ENCODE results near the gene SCLT1.

Gene SCLT1

DNA sequence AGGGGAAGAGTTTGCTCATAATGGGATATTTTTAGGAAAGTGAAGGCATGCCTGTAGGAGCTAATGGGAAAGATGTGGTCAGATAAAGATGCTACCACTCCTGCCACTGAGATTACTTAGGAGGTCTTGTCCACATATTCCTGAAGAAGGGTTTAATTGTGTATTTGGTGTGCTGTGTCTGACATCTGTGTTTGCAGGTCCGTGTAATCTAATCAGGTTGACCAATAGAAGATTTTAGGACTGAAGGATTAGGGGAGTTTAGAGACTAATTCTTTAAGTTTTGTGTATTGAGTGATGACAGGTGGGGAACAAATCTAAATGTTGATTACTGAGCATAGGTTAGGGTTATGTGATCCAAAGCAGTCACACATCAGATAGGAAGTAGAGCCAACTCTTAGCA lies 226.6 kb downstream of the SCLT1 start:
- DNase-seq = no peak

GRCh38 chr4:128866269-128866668 lies 227.1 kb downstream of the SCLT1 start:
- DNase-seq = no peak

DNA sequence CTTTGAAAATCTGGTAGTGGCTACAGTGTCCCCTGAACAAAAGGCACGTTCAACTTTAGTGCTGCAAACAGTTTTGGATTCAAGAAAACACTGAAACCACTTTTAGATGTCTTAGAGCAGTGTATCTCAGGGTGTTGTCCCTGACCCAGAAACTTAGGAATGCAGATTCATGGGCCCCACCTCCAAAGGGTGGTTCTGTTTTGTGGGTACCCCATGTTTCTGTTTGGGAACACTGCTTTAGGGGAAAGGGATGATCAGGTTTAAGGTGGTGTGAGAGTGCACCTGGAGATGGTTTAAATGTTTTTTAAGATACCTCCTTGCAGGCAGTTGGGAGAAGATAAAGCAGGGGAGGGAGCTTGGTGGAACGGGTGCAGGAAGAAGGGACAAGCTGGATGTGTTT lies 228.2 kb downstream of the SCLT1 start:
- DNase-seq = no peak

- peak; percentile 66 for DNase-seq
These were observed 229.8 kb downstream of the SCLT1 start for GRCh38 chr4:128863312-128864075.

DNA sequence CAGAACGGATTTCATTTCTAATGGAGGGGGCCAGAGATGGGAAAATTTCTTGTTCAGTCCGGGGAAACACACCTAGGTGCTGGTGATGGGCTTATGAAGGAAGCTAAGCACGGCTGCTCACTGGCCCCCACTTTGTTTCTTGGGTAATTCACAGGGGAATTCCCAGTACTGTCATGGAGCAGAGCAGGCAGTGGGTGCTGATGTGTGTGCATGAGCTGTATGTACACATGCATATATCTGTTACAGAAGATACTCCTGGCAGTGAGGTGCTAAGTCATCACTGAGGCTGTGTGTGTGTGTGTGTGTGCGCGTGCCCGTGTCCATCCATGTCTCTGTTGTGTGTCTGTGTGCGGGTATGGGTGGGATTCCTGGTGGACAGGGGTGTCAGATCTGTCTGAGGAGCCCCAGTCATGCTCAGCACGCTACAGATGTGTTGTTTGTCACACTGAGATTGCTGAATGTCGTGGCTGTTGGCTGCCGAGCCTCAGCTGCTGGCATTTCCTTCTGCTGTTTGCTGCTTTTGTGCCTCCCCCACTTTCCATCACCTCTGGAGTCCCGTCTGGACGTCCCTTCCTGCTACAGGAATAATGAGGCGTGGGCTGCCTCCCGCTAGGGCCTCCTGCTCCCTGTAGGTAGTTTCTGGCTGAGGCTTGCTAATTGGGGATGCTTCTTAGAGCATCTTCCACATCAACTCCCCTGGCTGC lies 230.6 kb downstream of the SCLT1 start:
- no peak for DNase-seq

DNA sequence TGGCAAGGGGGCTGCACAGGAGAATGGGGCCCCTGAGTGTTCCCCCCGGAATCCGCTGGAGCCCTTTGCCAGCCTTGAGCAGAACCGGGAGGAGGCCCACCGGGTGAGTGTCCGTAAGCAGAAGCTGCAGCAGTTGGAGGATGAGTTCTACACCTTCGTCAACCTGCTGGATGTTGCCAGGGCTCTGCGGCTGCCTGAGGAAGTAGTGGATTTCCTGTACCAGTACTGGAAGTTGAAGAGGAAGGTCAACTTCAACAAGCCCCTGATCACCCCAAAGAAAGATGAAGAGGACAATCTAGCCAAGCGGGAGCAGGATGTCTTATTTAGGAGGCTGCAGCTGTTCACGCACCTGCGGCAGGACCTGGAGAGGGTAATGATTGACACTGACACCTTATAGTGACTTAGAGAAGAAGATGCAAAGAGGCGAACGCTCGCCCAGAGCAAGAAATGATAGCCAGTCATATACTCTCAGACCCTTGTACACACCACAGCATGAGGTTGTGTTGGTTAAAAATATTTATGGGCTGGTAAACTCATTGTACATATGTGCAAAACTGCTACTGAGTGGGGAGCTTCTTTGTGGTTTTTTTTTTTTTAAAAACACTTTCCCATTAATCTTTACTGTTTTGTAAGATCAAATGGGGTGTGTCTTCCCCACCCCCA lies 231.4 kb downstream of the SCLT1 start:
- no peak for DNase-seq

GRCh38 chr4:128859887-128860677 lies 233.3 kb downstream of the SCLT1 start:
- no peak for DNase-seq

- no peak for DNase-seq
These were observed 234.3 kb downstream of the SCLT1 start for GRCh38 chr4:128858879-128859671.

GRCh38 chr4:128856246-128856645 lies 237.1 kb downstream of the SCLT1 start:
- DNase-seq = no peak

DNA sequence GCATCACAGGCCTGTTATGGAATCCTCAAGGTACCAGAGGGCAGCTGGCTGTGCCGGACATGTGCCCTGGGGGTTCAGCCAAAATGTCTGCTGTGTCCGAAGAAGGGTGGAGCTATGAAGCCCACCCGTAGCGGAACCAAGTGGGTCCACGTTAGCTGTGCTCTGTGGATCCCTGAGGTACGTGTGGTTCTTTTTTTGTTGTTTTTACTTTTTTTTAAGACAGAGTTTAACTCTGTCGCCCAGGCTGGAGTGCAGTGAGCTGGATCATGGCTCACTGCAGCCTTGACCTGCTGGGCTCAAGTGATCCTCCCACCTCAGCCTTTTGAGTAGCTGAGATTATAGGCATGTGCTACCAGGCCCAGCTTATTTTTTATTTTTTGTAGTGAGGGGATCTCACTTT lies 237.7 kb downstream of the SCLT1 start:
- DNase-seq = no peak

GRCh38 chr4:128854433-128854832 lies 238.9 kb downstream of the SCLT1 start:
- DNase-seq = no peak

DNA sequence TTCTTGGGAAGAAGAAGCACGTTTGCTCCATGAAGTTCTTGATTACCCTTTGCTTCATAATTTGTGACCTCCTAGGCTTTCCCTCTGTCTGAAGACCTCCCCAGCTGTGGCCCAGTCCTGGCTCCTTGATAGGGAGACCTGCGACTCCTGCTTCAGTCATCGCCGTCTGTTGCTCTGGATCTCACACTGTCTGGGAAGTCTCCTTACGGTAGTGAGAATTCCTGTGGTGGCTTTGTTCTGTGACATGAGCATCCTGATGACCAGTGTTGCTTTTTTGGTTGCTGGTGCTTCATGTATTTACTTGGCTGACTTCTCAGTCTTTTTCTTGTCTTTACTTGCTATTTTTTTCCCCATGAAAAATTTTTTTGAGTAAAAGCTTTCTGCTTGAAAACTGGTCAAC lies 239.6 kb downstream of the SCLT1 start:
- no peak for DNase-seq

DNA sequence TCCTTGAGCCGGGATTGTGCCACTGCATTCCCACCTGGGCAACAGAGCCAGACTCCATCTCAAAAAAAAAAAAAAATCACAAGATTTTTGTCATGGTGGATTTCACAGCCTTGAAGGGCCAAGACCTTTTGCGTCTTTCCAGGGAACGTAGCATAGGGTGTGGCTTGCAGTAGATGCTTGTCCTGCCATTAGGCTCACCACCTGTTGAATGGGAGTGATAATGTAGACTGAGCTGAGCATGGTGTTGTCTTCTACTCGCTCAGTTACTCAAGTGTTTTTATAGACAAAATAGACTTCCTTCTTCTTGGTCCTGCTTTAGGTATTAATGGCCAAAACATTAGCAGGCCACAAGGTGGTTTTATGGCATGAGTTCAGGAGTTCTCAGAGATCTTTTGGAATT lies 243.1 kb downstream of the SCLT1 start:
- DNase-seq = no peak

GRCh38 chr4:128848461-128848860 lies 244.9 kb downstream of the SCLT1 start:
- peak; percentile 7 for DNase-seq

- peak; percentile 4 for DNase-seq
These were observed 246.1 kb downstream of the SCLT1 start for GRCh38 chr4:128847082-128847724.

- peak; percentile 20 for DNase-seq
These were observed 247.3 kb downstream of the SCLT1 start for GRCh38 chr4:128846063-128846462.

- no peak for DNase-seq
These were observed 248.4 kb downstream of the SCLT1 start for GRCh38 chr4:128844931-128845330.

DNA sequence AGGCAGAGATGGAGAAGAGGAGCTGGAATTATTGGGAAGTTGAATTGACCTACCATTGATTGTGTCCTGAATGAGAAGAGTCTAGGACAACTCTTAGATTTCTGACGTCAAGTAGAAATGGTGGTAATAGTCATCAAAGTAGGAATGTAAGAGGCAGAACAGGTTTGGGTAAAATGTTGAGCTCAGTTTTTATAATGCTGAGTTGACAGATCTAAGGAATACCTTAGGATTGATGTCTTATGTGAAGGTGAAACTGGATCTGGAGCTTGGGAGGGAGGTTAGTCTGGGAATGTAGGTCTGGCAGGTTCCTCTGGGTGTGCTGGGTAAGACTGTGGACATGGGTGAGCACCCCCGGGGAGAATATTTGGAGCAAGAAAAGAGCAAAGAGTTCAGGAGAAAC lies 251.9 kb downstream of the SCLT1 start:
- no peak for DNase-seq

DNA sequence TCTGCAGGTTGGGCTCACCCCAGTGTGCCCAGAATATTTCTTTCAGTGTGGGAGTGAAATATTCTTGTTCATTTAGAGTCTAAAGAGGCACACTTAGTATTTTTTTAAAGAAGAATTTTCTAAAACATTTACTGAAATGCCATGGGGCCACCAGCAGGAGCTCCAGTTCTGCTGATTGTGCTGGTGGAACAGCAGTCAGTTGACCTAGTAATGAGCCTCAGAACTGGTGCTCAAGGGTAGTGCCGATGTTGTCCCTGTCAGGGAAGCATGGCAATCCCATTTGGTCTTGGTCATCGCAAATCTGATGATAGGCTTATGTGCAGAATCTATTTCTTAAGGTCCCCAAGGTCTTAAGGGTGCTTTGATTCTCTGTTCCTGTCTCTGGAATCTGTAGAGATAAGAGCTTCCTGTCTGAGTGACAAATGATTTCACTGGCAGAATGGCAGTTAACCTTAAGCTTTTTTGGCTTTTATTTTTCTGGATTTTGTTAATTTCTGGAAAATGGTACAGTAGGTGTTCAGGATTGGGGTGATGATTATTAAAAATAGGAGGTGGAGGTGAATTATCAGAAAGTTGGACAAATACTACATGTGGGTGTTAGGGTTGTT lies 252.5 kb downstream of the SCLT1 start:
- no peak for DNase-seq

GRCh38 chr4:128837679-128838078 lies 255.7 kb downstream of the SCLT1 start:
- DNase-seq = no peak

DNA sequence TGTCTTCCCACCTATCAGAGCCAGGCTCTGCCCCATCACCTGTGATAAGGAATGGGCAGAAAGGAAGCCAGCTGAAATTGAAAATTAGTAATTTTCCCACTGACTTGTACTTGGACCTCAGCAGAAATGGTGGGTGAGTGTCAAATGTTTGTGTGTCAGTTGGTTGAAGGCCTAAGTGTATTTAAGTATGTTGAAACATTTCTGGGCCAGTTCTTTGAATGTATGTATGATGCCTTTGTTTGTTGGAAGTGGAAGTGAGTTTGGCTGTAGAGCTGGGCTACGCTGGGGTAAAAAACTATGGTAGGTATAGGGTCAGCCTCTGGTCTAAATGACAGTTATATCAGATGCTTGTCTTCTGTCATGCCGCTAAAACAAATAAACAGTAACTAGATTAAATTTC lies 256.1 kb downstream of the SCLT1 start:
- no peak for DNase-seq

All from NCI-H69 (cell line).